GM12878 (cell line): ENCODE results near the gene PCDHGA1. TPM values are rescaled to one million over a fixed set of nuclear protein-coding genes. Genes with fewer than 3 reads are reported as not detected.

Source experiments
- ATAC-seq: fragments of 200-7000 bp; cut with Tn5 transposase; 3 replicates; pipeline ENCODE4 v1.9.1; 2020; ENCODE audit warnings: mild to moderate bottlenecking, moderate library complexity
- BruUV-seq: library from RNA; stranded (reverse); fragments of 400-500 nt; replicated peaks from 2 replicates; lab custom pipeline; 2021; lab: Mats Ljungman, UMichigan
- CTCF ChIA-PET: fragments of 300-600 bp; sonication (Branson Sonifier 250); formaldehyde crosslinking; extraction: SDS; loops from one replicate; lab custom pipeline; 2021; ENCODE audit warnings: inconsistent platforms; lab: Yijun Ruan, JAX
- POLR2A ChIA-PET: fragments of 350-600 bp; formaldehyde crosslinking; extraction: SDS; loops from one replicate; lab custom pipeline; 2021; ENCODE audit warnings: inconsistent platforms; lab: Charles Lee
- RAD21 ChIA-PET: fragments of 300-600 bp; sonication (Branson Sonifier 250); formaldehyde crosslinking; loops from one replicate; lab custom pipeline; 2023; ENCODE audit warnings: antibody characterized with exemption; ENCODE audit not compliant: unreplicated experiment; lab: Charles Lee
- SMC1A ChIA-PET: fragments of 300-600 bp; sonication (Branson Sonifier 250); formaldehyde crosslinking; loops from one replicate; lab custom pipeline; 2023; ENCODE audit not compliant: unreplicated experiment, uncharacterized antibody; lab: Charles Lee
- DNase-seq: peaks from one replicate; pipeline ENCODE4 v3.0.0-alpha.2; 2011; ENCODE audit warnings: low read depth, low spot score
- FAIRE-seq: peaks from 3 replicates; lab custom pipeline; 2011; peaks lifted over from hg19 to GRCh38; lab: Jason Lieb, UNC
- H2AFZ ChIP-seq: 2 replicates; pipeline ENCODE4 v1.6.0; 2011; ENCODE audit warnings: low read depth, low read length, control low read depth; ENCODE audit not compliant: control insufficient read depth
- H3K27ac ChIP-seq: 2 replicates; pipeline ENCODE4 v1.5.1; 2011; ENCODE audit warnings: control low read depth; ENCODE audit not compliant: control insufficient read depth, insufficient read depth
- H3K27me3 ChIP-seq, 2 experiments: replicated peaks in 1 of 2; 2 replicates each; pipeline versions ENCODE4 v1.6.0 to v1.6.1; 2011; ENCODE audit warnings: low read length in 1 of 2; ENCODE audit not compliant: control insufficient read depth in 2 of 2, insufficient read depth in 2 of 2
- H3K36me3 ChIP-seq, 2 experiments: 2 replicates each; pipeline ENCODE4 v1.5.1; 2011; ENCODE audit warnings: low read length in 1 of 2; ENCODE audit not compliant: control insufficient read depth in 2 of 2, insufficient read depth in 2 of 2
- H3K4me1 ChIP-seq: 2 replicates; pipeline ENCODE4 v1.6.1; 2011; ENCODE audit warnings: mild to moderate bottlenecking, low read length, moderate library complexity, mixed read lengths; ENCODE audit not compliant: control insufficient read depth, insufficient read depth
- H3K4me2 ChIP-seq: 2 replicates; pipeline ENCODE4 v1.6.0; 2011; ENCODE audit warnings: control low read depth; ENCODE audit not compliant: control insufficient read depth, insufficient read depth
- H3K4me3 ChIP-seq: fragments of 200-600 bp; sonication (generic); 2 replicates; pipeline ENCODE4 v1.5.1; 2016
- H3K79me2 ChIP-seq: 2 replicates; pipeline ENCODE4 v1.6.0; 2011; ENCODE audit warnings: low read length; ENCODE audit not compliant: control insufficient read depth, insufficient read depth
- H3K9ac ChIP-seq: 2 replicates; pipeline ENCODE4 v1.8.0; 2011; ENCODE audit warnings: low read length, control low read depth, mixed read lengths; ENCODE audit not compliant: control insufficient read depth, insufficient read depth
- H3K9me3 ChIP-seq: replicated peaks from 3 replicates; pipeline ENCODE4 v1.5.1; 2011; ENCODE audit warnings: mild to moderate bottlenecking, low read length; ENCODE audit not compliant: control insufficient read depth, insufficient read depth
- H4K20me1 ChIP-seq: 2 replicates; pipeline ENCODE4 v1.6.0; 2011; ENCODE audit not compliant: control insufficient read depth, insufficient read depth
- CEBPB ChIP-seq, 2 experiments: fragments of 150-350 bp in 1 of 2; IDR thresholded peaks; 2 replicates each; pipeline ENCODE4 v1.6.1; 2012 to 2014; ENCODE audit warnings: low read depth in 2 of 2, low read length in 2 of 2, borderline replicate concordance in 1 of 2, inconsistent platforms in 1 of 2
- DPF2 ChIP-seq: fragments of 450-650 bp; IDR thresholded peaks from 2 replicates; pipeline ENCODE4 v1.6.1; 2017; ENCODE audit warnings: mild to moderate bottlenecking
- EGR1 ChIP-seq, 2 experiments: IDR thresholded peaks; 1 replicate in 1 of 2; 2 replicates in 1 of 2; pipeline ENCODE4 v1.6.1; 2011 to 2012; ENCODE audit warnings: low read depth in 2 of 2, low read length in 2 of 2, borderline replicate concordance in 1 of 2, mild to moderate bottlenecking in 1 of 2, moderate library complexity in 1 of 2
- LARP7 ChIP-seq: fragments of 450-650 bp; IDR thresholded peaks from 2 replicates; pipeline ENCODE4 v1.6.1; 2017; ENCODE audit warnings: mild to moderate bottlenecking
- NBN ChIP-seq: fragments of 450-650 bp; IDR thresholded peaks from 2 replicates; pipeline ENCODE4 v1.6.1; 2016
- RAD21 ChIP-seq: IDR thresholded peaks from 2 replicates; pipeline ENCODE4 v1.6.1; 2011; ENCODE audit warnings: mild to moderate bottlenecking, low read depth, low read length, moderate library complexity; ENCODE audit not compliant: insufficient read depth
- SPI1 ChIP-seq: IDR thresholded peaks from 2 replicates; pipeline ENCODE4 v1.6.1; 2011; ENCODE audit warnings: low read depth, mild to moderate bottlenecking, low read length, moderate library complexity, borderline replicate concordance; ENCODE audit not compliant: insufficient read depth
- WGBS: methylation state at CpG from one replicate; pipeline ENCODE4 v1.1.6; 2016; ENCODE audit warnings: low lambda C conversion rate; ENCODE audit not compliant: insufficient replicate concordance, insufficient coverage; ENCODE audit errors: missing lambda C conversion rate; 5-methylcytosine and 5-hydroxymethylcytosine counted together
- in situ Hi-C: fragments of 300-500 bp; cut with MboI; formaldehyde crosslinking; loops from 9 replicates; pipeline ENCODE4 v1.14.3; 2018; ENCODE audit warnings: mixed read lengths
- intact Hi-C: fragments of 100-400 bp; cut with micrococcal nuclease; formaldehyde crosslinking; loops from one replicate; pipeline ENCODE4 v1.14.2; 2022; ENCODE audit not compliant: unreplicated experiment
- polyA plus RNA-seq, 11 experiments: library from polyadenylated mRNA; depleted of rRNA in 4 of 11; unstranded in 6 of 11; stranded (reverse) in 5 of 11; fragments of >200 nt; fragmentation: Nextera tagmentation in 4 of 11; fragmentation: Illumina TruSeq in 1 of 11; extraction: Ambion mirVana in 4 of 11; extraction: Trizol in 1 of 11; gene quantifications; 1 replicate in 1 of 11; 2 replicates in 10 of 11; pipeline versions ENCODE4 v1.2.1 to v1.2.3, GENCODE V29; 2011 to 2016; ENCODE audit warnings: inconsistent platforms in 2 of 11, missing spikeins in 2 of 11, low read depth in 1 of 11
- total RNA-seq, 4 experiments: library from RNA; depleted of rRNA in 3 of 4; stranded (reverse); fragments of >200 nt in 3 of 4; fragmentation: Illumina TruSeq in 1 of 4; extraction: Trizol in 1 of 4; gene quantifications; 2 replicates each; pipeline versions ENCODE4 v1.2.1 to v1.2.3, GENCODE V29; 2013 to 2021
- TF ChIP-seq, protein P1 (sequence below): fragments of 450-650 bp; IDR thresholded peaks from 2 replicates; pipeline ENCODE4 v1.6.1; 2016; ENCODE audit warnings: mild to moderate bottlenecking
- TF ChIP-seq, protein P2 (sequence below): fragments of 450-650 bp; IDR thresholded peaks from 2 replicates; pipeline ENCODE4 v1.6.1; 2017; ENCODE audit warnings: antibody characterized with exemption, mild to moderate bottlenecking, moderate library complexity
- TF ChIP-seq, protein P3 (sequence below): fragments of 450-650 bp; conservative IDR thresholded peaks from 2 replicates; pipeline ENCODE4 v1.6.1; 2017; ENCODE audit warnings: mild to moderate bottlenecking, moderate library complexity

Gene PCDHGA1
- total and polyA plus RNA-seq, 10 of the 15 experiments (the other 5 are each of a cell fraction or from before 2014, with no cell fraction given) = 0.02 to 0.51 (median 0.19) TPM; not detected in 3

DNA sequence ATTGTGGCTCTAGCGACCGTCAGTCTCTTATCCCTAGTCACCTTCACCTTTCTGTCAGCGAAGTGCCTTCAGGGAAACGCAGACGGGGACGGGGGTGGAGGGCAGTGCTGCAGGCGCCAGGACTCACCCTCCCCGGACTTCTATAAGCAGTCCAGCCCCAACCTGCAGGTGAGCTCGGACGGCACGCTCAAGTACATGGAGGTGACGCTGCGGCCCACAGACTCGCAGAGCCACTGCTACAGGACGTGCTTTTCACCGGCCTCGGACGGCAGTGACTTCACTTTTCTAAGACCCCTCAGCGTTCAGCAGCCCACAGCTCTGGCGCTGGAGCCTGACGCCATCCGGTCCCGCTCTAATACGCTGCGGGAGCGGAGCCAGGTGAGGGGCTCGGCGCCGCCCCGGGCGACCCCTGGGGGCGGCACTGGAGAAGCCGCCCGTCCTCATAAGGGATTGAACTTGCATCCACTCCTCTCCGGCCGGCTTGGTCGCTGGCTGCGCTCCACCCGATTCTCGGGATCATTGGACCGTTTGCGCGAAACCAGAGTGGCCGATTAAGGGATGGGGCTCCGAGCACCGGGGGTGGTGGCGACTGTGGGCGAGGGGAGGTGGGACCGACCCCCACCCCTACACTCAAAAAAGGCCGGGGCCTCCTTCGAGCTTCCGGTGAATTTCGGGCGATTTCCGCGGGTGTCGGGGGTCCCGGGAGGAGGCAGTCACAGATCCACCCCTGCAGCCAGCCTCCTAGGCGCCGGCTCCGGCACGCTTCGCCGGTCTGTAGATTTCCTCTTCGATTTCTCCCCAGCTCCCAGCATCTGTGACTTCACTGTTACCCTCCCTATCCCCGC, 161.2 kb downstream of the PCDHGA1 start (continued):
- TF ChIP-seq, protein P1, sequence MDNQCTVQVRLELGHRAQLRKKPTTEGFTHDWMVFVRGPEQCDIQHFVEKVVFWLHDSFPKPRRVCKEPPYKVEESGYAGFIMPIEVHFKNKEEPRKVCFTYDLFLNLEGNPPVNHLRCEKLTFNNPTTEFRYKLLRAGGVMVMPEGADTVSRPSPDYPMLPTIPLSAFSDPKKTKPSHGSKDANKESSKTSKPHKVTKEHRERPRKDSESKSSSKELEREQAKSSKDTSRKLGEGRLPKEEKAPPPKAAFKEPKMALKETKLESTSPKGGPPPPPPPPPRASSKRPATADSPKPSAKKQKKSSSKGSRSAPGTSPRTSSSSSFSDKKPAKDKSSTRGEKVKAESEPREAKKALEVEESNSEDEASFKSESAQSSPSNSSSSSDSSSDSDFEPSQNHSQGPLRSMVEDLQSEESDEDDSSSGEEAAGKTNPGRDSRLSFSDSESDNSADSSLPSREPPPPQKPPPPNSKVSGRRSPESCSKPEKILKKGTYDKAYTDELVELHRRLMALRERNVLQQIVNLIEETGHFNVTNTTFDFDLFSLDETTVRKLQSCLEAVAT = no peak
- TF ChIP-seq CEBPB (IDR thresholded peaks at IDR 0.05; ENCODE audit: borderline replicate concordance in 1 of 2, low read depth in 2 of 2, low read length in 2 of 2) (no peak), LARP7 (no peak)

DNA sequence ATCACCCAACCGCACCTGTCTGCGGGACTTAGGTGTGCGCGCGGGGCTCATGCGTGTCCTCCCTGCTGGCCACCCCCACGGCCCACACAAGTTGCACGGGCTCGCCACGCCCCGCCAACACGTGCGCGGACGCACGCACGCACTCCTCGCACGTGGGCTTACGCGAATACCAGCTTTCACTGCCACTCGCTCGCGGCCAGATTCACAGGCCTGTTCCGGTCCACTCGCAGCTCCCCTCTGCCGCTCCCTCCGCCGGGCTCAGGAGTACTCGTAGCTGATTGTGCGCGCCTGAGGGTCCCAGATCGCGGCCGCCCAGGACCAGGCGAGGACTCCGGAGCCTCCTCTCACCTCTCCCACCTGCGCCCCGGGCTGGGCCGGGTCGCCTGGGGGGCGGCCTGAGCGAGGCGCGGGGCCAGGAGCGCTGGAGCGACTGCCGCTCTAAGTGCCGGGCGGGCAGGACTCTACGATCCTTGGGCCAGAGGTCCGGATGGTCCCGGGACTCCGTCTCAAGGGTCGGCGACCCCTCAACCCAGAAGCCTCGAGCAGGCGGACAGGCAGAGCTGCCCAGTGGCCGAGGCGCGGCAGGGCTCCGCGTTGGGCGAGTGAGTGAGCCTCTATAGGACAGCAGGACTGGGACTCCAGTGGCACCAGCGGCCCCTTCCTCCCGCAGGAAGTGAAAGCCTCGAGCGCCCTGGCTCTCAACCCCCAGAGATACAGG, 162.0 kb downstream of the PCDHGA1 start:
- Histone ChIP-seq H3K9ac (peak overlapping the region; percentile 3; the same call in 1 of the 2 replicates), H3K27ac (no peak overlapping the region), H3K4me3 (peak overlapping the region; percentile 65), H3K4me2 (peak overlapping the region; percentile 97), H3K27me3 (no peaks in the 10 kb centered on the region; a peak in 1 of 4 replicates), H3K36me3 (no peaks in the 10 kb centered on the region), H3K79me2 (no peaks in the 10 kb centered on the region), H4K20me1 (no peaks in the 10 kb centered on the region), H2AFZ (peak overlapping the region; percentile 79), H3K4me1 (peaks cover 24% of the 10 kb centered on the region), H3K9me3 (no peaks in the 10 kb centered on the region; the same call in 2 of the 3 replicates)
- 3% methylated on average over 66 of the region's 68 CpGs for WGBS
- DNase-seq = no peak
- ATAC-seq = peak; percentile 78
- intact Hi-C loops (no loop called here), in situ Hi-C loops (no loop called here)
- ChIA-PET RAD21 (interaction anchor here (0.6 to 1.9 kb wide), 4 partner anchors 15 to 79 kb away, joined by 3 to 8 read pairs (median 3); partner anchors contain the start of gene PCDHGA10), POLR2A (interaction anchor here (1.2 to 1.7 kb wide), 2 partner anchors 15 to 21 kb away, joined by 3 to 5 read pairs; no protein-coding TSS in a partner anchor), SMC1A (interaction anchor here (0.9 to 2.0 kb wide), 6 partner anchors 9 to 79 kb away, joined by 3 to 6 read pairs (median 3); no protein-coding TSS in a partner anchor), CTCF (interaction anchor here (0.9 to 3.4 kb wide), 12 partner anchors 10 to 72 kb away, joined by 3 to 19 read pairs (median 5); partner anchors contain the start of gene PCDHGA11)
- no peak for FAIRE-seq
- BruUV-seq = no TSS peak
- TF ChIP-seq, protein P2, sequence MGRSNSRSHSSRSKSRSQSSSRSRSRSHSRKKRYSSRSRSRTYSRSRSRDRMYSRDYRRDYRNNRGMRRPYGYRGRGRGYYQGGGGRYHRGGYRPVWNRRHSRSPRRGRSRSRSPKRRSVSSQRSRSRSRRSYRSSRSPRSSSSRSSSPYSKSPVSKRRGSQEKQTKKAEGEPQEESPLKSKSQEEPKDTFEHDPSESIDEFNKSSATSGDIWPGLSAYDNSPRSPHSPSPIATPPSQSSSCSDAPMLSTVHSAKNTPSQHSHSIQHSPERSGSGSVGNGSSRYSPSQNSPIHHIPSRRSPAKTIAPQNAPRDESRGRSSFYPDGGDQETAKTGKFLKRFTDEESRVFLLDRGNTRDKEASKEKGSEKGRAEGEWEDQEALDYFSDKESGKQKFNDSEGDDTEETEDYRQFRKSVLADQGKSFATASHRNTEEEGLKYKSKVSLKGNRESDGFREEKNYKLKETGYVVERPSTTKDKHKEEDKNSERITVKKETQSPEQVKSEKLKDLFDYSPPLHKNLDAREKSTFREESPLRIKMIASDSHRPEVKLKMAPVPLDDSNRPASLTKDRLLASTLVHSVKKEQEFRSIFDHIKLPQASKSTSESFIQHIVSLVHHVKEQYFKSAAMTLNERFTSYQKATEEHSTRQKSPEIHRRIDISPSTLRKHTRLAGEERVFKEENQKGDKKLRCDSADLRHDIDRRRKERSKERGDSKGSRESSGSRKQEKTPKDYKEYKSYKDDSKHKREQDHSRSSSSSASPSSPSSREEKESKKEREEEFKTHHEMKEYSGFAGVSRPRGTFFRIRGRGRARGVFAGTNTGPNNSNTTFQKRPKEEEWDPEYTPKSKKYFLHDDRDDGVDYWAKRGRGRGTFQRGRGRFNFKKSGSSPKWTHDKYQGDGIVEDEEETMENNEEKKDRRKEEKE = no peak
- no peak for TF ChIP-seq DPF2
- TF ChIP-seq SPI1 = peak; percentile 32; the same call in 1 of the 2 replicates
- no peak for TF ChIP-seq NBN
- TF ChIP-seq EGR1 (IDR thresholded peaks at IDR 0.05; ENCODE audit: borderline replicate concordance in 1 of 2, low read depth in 2 of 2, low read length in 2 of 2) = peak; percentile 42 to 69; a peak in 2 of 3 replicates
- no peak for TF ChIP-seq RAD21
- TF ChIP-seq, protein P3, sequence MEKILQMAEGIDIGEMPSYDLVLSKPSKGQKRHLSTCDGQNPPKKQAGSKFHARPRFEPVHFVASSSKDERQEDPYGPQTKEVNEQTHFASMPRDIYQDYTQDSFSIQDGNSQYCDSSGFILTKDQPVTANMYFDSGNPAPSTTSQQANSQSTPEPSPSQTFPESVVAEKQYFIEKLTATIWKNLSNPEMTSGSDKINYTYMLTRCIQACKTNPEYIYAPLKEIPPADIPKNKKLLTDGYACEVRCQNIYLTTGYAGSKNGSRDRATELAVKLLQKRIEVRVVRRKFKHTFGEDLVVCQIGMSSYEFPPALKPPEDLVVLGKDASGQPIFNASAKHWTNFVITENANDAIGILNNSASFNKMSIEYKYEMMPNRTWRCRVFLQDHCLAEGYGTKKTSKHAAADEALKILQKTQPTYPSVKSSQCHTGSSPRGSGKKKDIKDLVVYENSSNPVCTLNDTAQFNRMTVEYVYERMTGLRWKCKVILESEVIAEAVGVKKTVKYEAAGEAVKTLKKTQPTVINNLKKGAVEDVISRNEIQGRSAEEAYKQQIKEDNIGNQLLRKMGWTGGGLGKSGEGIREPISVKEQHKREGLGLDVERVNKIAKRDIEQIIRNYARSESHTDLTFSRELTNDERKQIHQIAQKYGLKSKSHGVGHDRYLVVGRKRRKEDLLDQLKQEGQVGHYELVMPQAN = no peak
